Osteoblast (primary cell): ENCODE data around the gene SLC25A17. TPM values are rescaled to one million over a fixed set of nuclear protein-coding genes. Genes with fewer than 3 reads are reported as not detected.
A peak's percentile ranks its signal among the peaks of the same experiment; 100 is the strongest.
"Not testable (repeated sequence)": the region's sequence is repeated elsewhere in the genome, so short reads cannot be mapped to it uniquely, and the experiment has no call there.

ENCODE experiments used
- DNase-seq: peaks from one replicate; pipeline ENCODE4 v3.0.0; 2011; ENCODE audit warnings: low spot score, mixed read lengths; ENCODE audit not compliant: insufficient read length; ENCODE audit errors: missing footprints
- H2AFZ ChIP-seq: 2 replicates; pipeline ENCODE4 v1.6.0; 2011; ENCODE audit warnings: mild to moderate bottlenecking, low read length
- H3K27ac ChIP-seq: 2 replicates; pipeline ENCODE4 v1.5.1; 2011; ENCODE audit warnings: mild to moderate bottlenecking, low read depth, low read length, moderate library complexity
- H3K27me3 ChIP-seq: 2 replicates; pipeline ENCODE4 v1.6.0; 2012; ENCODE audit warnings: mild to moderate bottlenecking, control low read depth, inconsistent platforms, low read length, moderate library complexity; ENCODE audit not compliant: insufficient read depth
- H3K36me3 ChIP-seq: 2 replicates; pipeline ENCODE4 v1.5.1; 2011; ENCODE audit warnings: mild to moderate bottlenecking, low read length, control low read depth, moderate library complexity; ENCODE audit not compliant: insufficient read depth
- H3K4me1 ChIP-seq: 2 replicates; pipeline ENCODE4 v1.5.1; 2011; ENCODE audit warnings: mild to moderate bottlenecking, low read length, control low read depth, moderate library complexity; ENCODE audit not compliant: insufficient read depth
- H3K4me2 ChIP-seq: 2 replicates; pipeline ENCODE4 v1.6.0; 2011; ENCODE audit warnings: mild to moderate bottlenecking, low read length; ENCODE audit not compliant: insufficient read depth
- H3K4me3 ChIP-seq: fragments of 200-600 bp; sonication (generic); 3 replicates; pipeline ENCODE4 v1.5.1; 2012; ENCODE audit warnings: mild to moderate bottlenecking, low read length, inconsistent platforms; ENCODE audit not compliant: insufficient read depth
- H3K79me2 ChIP-seq: 2 replicates; pipeline ENCODE4 v1.6.0; 2012; ENCODE audit warnings: mild to moderate bottlenecking, low read length, control low read depth, inconsistent platforms; ENCODE audit not compliant: insufficient read depth
- H3K9me3 ChIP-seq: 2 replicates; pipeline ENCODE4 v1.5.1; 2011; ENCODE audit warnings: low read depth, low read length, control low read depth
- H4K20me1 ChIP-seq: 2 replicates; pipeline ENCODE4 v1.6.0; 2012; ENCODE audit warnings: mild to moderate bottlenecking, low read length, control low read depth; ENCODE audit not compliant: insufficient read depth
- CTCF ChIP-seq: IDR thresholded peaks from 2 replicates; pipeline ENCODE4 v1.5.1; 2011; ENCODE audit warnings: mild to moderate bottlenecking, low read depth, low read length, moderate library complexity; ENCODE audit errors: extremely low read depth
- total RNA-seq: library from RNA; depleted of rRNA; stranded (reverse); fragments of >200 nt; gene quantifications from 2 replicates; pipeline ENCODE4 v1.2.3, GENCODE V29; 2012

The SLC25A17 gene, protein sequence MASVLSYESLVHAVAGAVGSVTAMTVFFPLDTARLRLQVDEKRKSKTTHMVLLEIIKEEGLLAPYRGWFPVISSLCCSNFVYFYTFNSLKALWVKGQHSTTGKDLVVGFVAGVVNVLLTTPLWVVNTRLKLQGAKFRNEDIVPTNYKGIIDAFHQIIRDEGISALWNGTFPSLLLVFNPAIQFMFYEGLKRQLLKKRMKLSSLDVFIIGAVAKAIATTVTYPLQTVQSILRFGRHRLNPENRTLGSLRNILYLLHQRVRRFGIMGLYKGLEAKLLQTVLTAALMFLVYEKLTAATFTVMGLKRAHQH
- total RNA-seq: 16.3 and 17.7 TPM in 2 replicates

DNA sequence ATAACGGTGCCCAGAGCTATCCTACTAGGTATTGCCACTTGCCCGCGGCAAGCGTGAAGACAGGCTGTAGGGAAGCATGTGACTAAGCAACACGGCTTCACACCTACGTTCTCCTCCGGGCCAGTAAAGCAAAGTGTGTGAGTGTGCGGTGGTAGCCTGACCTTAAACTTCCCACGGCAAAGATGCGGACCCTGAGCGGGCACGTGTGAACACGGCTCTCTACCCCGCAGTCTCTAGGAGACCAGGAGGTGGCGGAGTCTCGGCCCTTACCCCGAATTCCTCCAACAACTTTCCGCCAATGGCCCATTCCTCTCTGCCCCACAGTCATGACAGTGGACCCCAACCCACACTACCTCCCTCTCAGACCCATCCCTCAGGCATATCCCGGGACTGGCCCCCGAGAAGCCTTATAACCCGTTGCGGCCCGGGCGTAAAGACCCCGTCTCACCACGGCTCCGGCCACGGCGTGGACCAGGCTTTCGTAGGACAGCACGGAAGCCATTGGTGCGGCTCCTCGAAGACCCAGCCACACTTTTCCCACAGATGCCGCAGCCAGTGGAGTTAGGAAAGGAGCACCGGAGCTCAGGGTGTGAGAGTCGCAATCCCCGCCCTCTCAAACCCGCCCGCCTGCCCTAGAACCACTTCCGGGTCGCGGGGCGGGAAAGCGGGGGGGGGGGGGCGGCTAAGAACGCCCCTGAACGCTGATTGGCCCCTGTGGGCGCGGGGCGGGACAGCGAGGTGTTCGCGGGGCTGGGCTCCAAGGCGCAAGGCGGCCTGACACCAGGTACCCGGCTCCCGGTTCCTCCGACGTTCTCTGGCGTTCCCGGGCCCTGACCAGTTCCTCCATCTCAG is at the start of gene SLC25A17:
SLC25A17 (minus strand) TSS at position 600 of the 852 bp plus-strand sequence; CDS start at position 502, 98 bp downstream.
- H3K9me3 ChIP-seq: no peaks in the 10 kb centered on the region
- peak within 1 kb of the TSS; percentile 85 for H3K27ac ChIP-seq
- H3K4me3 ChIP-seq: peak within 1 kb of the TSS; percentile 100
- H4K20me1 ChIP-seq: peaks cover 5% of the 10 kb centered on the region
- peaks cover 46% of the 10 kb centered on the region for H3K79me2 ChIP-seq
- H3K4me2 ChIP-seq: peak within 1 kb of the TSS; percentile 96
- H3K4me1 ChIP-seq: peaks cover 19% of the 10 kb centered on the region
- peak; percentile 97 for DNase-seq
- peak; percentile 43 for TF ChIP-seq CTCF
- peak within 1 kb of the TSS; percentile 97 for H2AFZ ChIP-seq
- H3K36me3 ChIP-seq: peaks cover 6% of the 10 kb centered on the region
- no peaks in the 10 kb centered on the region for H3K27me3 ChIP-seq

GRCh38 chr22:40868379-40868778 is 49.2 kb upstream of the SLC25A17 start:
- not testable (repeated sequence) for H2AFZ ChIP-seq, H3K9me3 ChIP-seq, H3K27me3 ChIP-seq, H3K27ac ChIP-seq, H3K4me3 ChIP-seq, H3K4me1 ChIP-seq, H4K20me1 ChIP-seq, H3K4me2 ChIP-seq, DNase-seq
- peaks cover 39% of the 10 kb centered on the region for H3K79me2 ChIP-seq
- peaks cover 25% of the 10 kb centered on the region for H3K36me3 ChIP-seq

GRCh38 chr22:40867109-40867508 is 48.0 kb upstream of the SLC25A17 start:
- H3K36me3 ChIP-seq: peaks cover 32% of the 10 kb centered on the region
- H3K27ac ChIP-seq: no peak overlapping the region
- no peak for TF ChIP-seq CTCF
- no peak for DNase-seq
- H3K9me3 ChIP-seq: no peaks in the 10 kb centered on the region
- H3K4me3 ChIP-seq: no peak overlapping the region
- no peaks in the 10 kb centered on the region for H3K27me3 ChIP-seq
- no peak overlapping the region for H3K4me2 ChIP-seq
- no peaks in the 10 kb centered on the region for H4K20me1 ChIP-seq
- no peaks in the 10 kb centered on the region for H3K4me1 ChIP-seq
- H2AFZ ChIP-seq: no peak overlapping the region
- peaks cover 52% of the 10 kb centered on the region for H3K79me2 ChIP-seq

GRCh38 chr22:40862537-40862936 is 43.4 kb upstream of the SLC25A17 start:
- no peaks in the 10 kb centered on the region for H3K27me3 ChIP-seq
- peaks cover 14% of the 10 kb centered on the region for H3K36me3 ChIP-seq
- H3K4me2 ChIP-seq: no peak overlapping the region
- no peak overlapping the region for H3K27ac ChIP-seq
- H3K4me1 ChIP-seq: peaks cover 13% of the 10 kb centered on the region
- H3K79me2 ChIP-seq: peaks cover 93% of the 10 kb centered on the region
- no peak overlapping the region for H2AFZ ChIP-seq
- no peak for TF ChIP-seq CTCF
- no peaks in the 10 kb centered on the region for H4K20me1 ChIP-seq
- no peak overlapping the region for H3K4me3 ChIP-seq
- H3K9me3 ChIP-seq: no peaks in the 10 kb centered on the region
- DNase-seq: no peak
